Measurements from ENCODE around the gene CDYL. TPM values are rescaled to one million over a fixed set of nuclear protein-coding genes. Genes with fewer than 3 reads are reported as not detected.
A peak's percentile ranks its signal among the peaks of the same experiment; 100 is the strongest.

CDYL gene
- total RNA-seq, 4 donors from 2014 or later, result 32.1 to 61.4 (median 39.0) TPM

DNA sequence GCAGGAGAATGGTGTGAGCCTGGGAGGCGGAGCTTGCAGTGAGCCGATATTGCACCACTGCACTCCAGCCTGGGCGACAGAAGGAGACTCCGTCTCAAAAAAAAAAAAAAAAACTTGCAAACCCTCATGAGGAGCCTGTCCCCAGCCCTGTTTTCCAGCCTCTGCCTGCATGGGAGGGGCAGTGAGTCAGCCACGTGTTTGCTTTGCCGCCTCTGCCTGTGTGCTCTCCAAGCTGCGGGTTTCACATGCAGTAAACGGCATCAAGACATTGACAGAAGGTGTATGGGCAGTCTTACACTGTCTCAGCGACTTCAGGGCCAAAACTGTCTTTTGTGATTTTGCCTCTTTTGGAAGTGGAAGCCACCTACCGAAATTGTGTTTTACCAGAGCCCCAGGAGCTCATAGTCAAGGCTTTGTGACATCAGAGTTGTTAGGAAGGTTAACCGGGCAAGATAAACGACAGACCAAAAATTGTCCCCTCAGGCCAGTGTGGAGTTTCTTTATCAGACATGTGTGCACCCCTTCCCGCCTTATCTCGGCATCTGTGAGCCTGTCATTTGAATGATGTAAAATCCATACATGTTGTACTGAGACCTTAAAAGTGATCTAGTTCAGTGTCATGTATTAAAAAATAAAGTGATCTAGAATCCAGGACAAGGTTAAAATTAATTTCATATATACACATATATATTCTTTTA is 174.8 kb downstream of the CDYL start:
- TF ChIP-seq, protein P1, sequence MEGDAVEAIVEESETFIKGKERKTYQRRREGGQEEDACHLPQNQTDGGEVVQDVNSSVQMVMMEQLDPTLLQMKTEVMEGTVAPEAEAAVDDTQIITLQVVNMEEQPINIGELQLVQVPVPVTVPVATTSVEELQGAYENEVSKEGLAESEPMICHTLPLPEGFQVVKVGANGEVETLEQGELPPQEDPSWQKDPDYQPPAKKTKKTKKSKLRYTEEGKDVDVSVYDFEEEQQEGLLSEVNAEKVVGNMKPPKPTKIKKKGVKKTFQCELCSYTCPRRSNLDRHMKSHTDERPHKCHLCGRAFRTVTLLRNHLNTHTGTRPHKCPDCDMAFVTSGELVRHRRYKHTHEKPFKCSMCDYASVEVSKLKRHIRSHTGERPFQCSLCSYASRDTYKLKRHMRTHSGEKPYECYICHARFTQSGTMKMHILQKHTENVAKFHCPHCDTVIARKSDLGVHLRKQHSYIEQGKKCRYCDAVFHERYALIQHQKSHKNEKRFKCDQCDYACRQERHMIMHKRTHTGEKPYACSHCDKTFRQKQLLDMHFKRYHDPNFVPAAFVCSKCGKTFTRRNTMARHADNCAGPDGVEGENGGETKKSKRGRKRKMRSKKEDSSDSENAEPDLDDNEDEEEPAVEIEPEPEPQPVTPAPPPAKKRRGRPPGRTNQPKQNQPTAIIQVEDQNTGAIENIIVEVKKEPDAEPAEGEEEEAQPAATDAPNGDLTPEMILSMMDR (IDR thresholded peaks at IDR 0.05), result no peak
- TF ChIP-seq POLR2A (IDR thresholded peaks at IDR 0.05), result no peak
- intact Hi-C loops (cut with DNase I; ENCODE audit: low total_unique reads), result no loop called here
- H3K4me3 ChIP-seq (ENCODE audit: low read depth, poor library complexity, severe bottlenecking), result no peak overlapping the region
- 78 to 85% methylated on average over 14 of the region's 14 CpGs for WGBS, 2 donors
- DNase-seq (ENCODE audit: low spot score in 2 of 2), result no peak

DNA sequence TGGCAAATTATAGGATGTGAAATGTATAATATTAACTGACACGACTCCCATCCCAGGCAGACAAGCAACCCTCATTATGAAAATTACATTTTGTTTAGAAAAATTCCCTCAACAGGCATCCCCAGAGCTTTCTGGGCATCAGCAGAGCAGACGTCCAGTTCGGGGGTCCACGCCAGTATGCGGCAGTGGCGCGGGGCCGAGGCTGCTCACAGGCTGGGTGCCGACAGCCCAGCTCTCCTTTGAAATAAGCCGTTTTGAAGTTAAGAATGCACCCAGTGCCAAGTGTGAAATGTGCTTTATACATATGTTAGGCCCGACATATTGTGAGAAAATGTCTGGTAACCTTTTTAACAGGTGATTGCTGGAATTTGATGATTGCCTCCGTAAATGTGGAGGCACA is 177.2 kb downstream of the CDYL start:
- no peak for DNase-seq (ENCODE audit: low spot score in 2 of 2)
- intact Hi-C loops (cut with DNase I; ENCODE audit: low total_unique reads), result no loop called here
- 92 to 95% methylated on average over 12 of the region's 12 CpGs for WGBS, 2 donors
- TF ChIP-seq, protein P1 (IDR thresholded peaks at IDR 0.05), result no peak
- TF ChIP-seq POLR2A (IDR thresholded peaks at IDR 0.05), result no peak
- H3K4me3 ChIP-seq (ENCODE audit: low read depth, poor library complexity, severe bottlenecking), result no peak overlapping the region

DNA sequence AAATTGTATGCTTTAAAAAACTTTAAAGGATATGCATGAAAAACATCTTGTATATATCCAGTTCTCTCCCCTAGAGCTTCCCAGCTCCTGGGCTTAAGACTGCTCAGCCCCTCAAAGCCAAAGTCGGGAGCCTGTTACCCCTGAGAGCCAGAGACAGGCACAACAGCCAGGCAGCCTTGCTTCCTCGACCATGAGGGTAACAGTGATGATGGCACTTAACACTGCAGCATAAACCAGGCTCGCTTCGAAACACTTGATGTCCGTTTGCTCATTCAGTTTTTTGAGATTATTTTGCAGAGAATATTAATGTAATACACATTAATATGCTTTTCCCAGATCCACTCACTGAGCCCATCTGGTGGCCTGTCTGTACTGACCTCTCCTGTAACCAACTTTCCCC is 180.4 kb downstream of the CDYL start:
- no peak for TF ChIP-seq POLR2A (IDR thresholded peaks at IDR 0.05)
- DNase-seq (ENCODE audit: low spot score in 2 of 2), result no peak
- H3K4me3 ChIP-seq (ENCODE audit: low read depth, poor library complexity, severe bottlenecking), result no peak overlapping the region
- WGBS, 2 donors, result 90 to 94% methylated on average over 5 of the region's 5 CpGs
- intact Hi-C loops (cut with DNase I; ENCODE audit: low total_unique reads), result no loop called here

DNA sequence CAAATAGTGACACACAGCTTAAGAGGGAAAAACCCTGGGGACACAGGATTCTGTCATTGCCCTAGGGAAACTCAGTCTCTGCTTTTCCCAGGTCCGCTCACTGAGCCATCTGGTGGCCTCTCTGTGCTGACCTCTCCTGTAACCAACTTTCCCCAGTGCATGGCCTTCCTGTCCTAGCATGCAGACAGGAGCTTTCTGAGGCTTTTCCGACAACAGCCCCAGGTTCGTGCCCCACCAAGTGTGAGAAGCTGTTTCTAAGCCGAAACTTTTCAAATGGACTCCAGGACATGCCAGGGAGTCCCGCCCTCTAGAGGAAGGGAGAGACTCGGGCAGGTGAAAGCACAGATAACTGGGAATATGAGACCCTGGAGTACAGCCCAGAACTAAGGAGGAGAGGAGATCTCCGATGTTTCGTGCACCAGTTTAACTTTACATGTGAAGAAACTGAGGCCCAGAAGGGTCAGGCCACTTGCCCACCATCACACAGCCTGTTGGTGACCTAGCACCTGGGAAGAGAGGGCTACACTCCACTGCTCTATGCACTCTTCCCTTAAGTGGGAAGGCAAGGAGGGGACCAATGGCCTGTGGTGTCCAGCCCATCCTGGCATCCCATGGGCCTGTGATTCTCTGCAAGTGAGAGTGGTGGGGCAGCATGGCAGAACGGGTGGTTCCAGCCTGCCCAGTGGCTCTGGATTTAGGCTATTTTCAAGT is 181.5 kb downstream of the CDYL start:
- DNase-seq (ENCODE audit: low spot score in 2 of 2), result peak in 1 of 2 donors; percentile 42
- 65 to 75% methylated on average over 9 of the region's 9 CpGs for whole genome bisulfite sequencing, 2 donors
- TF ChIP-seq POLR2A (IDR thresholded peaks at IDR 0.05), result no peak
- TF ChIP-seq, protein P1 (IDR thresholded peaks at IDR 0.05), result no peak
- intact Hi-C loops (cut with DNase I; ENCODE audit: low total_unique reads), result no loop called here
- no peak overlapping the region for H3K4me3 ChIP-seq (ENCODE audit: low read depth, poor library complexity, severe bottlenecking)

DNA sequence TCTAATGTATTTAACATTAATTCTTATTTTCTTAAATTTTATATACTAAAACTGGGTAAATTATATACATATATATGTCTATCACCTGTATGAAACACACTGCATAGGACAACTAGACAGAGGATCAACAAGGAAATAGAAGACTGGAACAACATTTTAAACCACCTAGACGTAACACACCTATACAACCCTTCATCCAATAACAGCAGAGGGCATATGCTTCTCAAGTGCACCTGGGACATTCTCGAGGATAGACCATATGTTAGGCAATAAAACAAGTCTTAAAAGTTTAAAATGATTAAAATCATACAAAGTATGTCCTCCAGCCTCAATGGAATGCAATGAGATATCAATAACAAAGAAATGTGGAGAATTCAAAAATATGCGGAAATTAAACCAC is 182.4 kb downstream of the CDYL start:
- WGBS, 2 donors, result 79 to 84% methylated on average over 3 of the region's 3 CpGs
- TF ChIP-seq, protein P1 (IDR thresholded peaks at IDR 0.05), result no peak
- TF ChIP-seq POLR2A (IDR thresholded peaks at IDR 0.05), result no peak
- DNase-seq (ENCODE audit: low spot score in 2 of 2), result no peak
- intact Hi-C loops (cut with DNase I; ENCODE audit: low total_unique reads), result no loop called here
- H3K4me3 ChIP-seq (ENCODE audit: low read depth, poor library complexity, severe bottlenecking), result no peak overlapping the region

DNA sequence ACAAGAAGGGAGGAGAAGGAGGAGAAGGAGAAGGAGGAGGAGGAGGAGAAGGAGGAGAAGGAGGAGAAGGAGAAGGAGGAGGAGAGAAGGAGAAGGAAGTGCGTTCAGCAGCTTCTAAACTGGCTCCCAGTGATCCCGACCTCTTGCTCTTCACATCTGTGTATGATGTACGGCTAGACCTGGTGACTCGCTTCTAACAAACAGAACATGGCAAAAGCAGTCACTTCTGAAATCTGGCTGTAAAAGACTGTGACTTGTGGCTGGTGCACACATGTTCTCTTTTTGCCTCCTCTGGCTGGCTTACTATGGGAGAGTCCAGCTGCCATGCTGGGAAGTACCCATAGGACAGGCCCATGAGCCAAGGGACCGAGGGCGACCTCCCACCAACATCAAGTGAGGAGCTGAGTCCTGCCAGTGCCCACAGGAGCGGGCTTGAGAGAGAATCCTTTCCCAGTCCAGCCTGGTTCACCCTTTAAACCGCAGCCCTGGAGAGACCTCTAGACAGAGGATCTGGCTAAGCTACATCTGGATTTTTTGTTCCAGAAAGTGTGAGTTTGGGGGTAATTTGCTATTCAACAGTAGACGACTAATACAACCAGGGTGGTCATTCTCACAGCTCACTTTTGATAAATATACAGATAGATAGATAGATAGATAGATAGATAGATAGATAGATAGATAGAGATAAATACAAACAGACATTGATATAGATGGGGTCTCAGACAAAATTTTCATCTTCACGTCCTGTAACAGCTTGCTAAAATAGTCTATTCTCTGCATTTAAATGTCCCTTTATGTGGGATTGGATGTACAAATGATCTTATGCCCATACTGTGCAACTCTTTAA is 185.3 kb downstream of the CDYL start:
- TF ChIP-seq, protein P1 (IDR thresholded peaks at IDR 0.05), result no peak
- intact Hi-C loops (cut with DNase I; ENCODE audit: low total_unique reads), result no loop called here
- no peak overlapping the region for H3K4me3 ChIP-seq (ENCODE audit: low read depth, poor library complexity, severe bottlenecking)
- WGBS, 2 donors, result 85% methylated on average over 10 of the region's 10 CpGs
- peak in 1 of 2 donors; percentile 56 for DNase-seq (ENCODE audit: low spot score in 2 of 2)

Data from lower leg skin (tissue), 4 donors.